GM08714 (cell line): Measurements from ENCODE around the gene HSPA1A.
"Not testable (repeated sequence)": the region's sequence is repeated elsewhere in the genome, so short reads cannot be mapped to it uniquely, and the experiment has no call there.

Source experiments
- H3K4me3 ChIP-seq: fragments of 200-500 bp; sonication (Bioruptor generic); 2 replicates; pipeline ENCODE4 v1.5.1; 2014; ENCODE audit warnings: mild to moderate bottlenecking, low read length, inconsistent platforms
- ZNF274 ChIP-seq: IDR thresholded peaks from 2 replicates; pipeline ENCODE4 v1.6.1; 2012; ENCODE audit warnings: mild to moderate bottlenecking, low read depth, low read length

HSPA1A gene

GRCh38 chr6:31834367-31835250 lies 19.3 kb downstream of the HSPA1A start:
- TF ChIP-seq ZNF274: no peak

DNA sequence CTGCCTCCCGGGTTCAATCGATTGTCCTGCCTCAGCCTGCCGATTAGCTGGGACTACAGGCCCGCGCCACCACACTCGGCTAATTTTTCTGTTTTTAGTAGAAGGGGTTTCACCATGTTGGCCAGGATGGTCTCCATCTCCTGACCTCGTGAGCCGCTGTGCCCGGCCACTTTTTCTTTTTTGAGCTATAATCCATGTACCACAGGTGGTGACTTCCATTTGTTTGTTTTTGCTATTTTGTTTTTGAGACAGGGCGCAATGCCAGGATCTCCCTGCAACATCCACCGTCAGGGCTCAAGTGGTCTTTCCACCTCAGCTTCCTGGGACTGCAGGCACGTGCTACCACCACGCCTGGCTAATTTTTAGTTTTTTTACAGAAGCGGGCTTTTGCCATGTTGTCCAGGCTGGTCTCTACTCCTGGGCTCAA lies 20.7 kb downstream of the HSPA1A start:
- H3K4me3 ChIP-seq: peak overlapping the region; percentile 98
- TF ChIP-seq ZNF274: no peak

More at GRCh38 chr6:31834367-31835250, 19.3 kb downstream of the HSPA1A start:
- H3K4me3 ChIP-seq: peak overlapping the region; percentile 98

GRCh38 chr6:31836474-31837368 lies 21.4 kb downstream of the HSPA1A start:
- no peak for TF ChIP-seq ZNF274

GRCh38 chr6:31837369-31838113 lies 22.2 kb downstream of the HSPA1A start:
- no peak for TF ChIP-seq ZNF274
- H3K4me3 ChIP-seq: peak overlapping the region; percentile 98

More at GRCh38 chr6:31836474-31837368, 21.4 kb downstream of the HSPA1A start:
- H3K4me3 ChIP-seq: peak overlapping the region; percentile 98

DNA sequence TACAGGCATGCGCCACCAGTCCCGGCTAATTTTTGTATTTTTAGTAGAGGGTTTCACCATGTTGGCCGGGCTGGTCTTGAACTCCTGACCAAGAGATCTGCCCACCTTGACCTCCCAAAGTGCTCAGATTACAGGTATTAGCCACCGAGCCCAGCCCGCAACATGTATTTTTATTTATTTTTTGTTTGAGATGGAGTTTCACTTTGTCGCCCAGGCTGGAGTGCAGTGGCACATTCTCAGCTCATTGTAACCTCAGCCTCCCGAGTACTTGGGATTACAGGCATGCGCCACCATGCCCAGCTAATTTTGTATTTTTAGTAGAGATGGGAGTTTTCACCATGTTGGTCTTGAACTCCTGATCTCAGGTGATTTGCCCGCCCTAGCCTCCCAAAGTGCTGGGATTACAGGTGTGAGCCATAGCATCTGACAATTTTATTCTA lies 22.8 kb downstream of the HSPA1A start:
- H3K4me3 ChIP-seq: peak overlapping the region; percentile 98

- peak overlapping the region; percentile 98; the same call in 1 of the 2 replicates for H3K4me3 ChIP-seq
Measured at GRCh38 chr6:31838968-31839367, 23.6 kb downstream of the HSPA1A start.

GRCh38 chr6:31839779-31840126 lies 24.4 kb downstream of the HSPA1A start:
- H3K4me3 ChIP-seq: not testable (repeated sequence)

More at GRCh38 chr6:31838968-31839367, 23.6 kb downstream of the HSPA1A start:
- TF ChIP-seq ZNF274: no peak

DNA sequence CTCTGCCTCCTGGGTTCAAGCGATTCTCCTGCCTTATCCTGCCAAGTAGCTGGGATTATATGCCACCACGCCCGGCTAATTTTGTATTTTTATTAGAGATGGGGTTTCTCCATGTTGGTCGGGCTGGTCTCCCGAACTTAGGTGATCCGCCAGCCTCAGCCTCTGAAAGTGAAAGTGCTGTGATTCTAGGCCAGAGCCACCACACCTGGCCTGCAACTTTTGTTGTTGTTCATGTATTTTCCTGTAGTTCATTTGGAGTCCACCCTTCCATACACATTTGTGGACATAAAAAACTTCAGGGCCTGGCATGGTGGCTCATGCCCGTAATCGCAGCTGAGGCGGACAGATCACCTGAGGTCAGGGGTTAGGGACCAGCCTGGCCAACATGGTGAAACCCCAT lies 26.7 kb downstream of the HSPA1A start:
- H3K4me3 ChIP-seq: no peak overlapping the region
- TF ChIP-seq ZNF274: no peak

GRCh38 chr6:31844507-31844906 lies 29.2 kb downstream of the HSPA1A start:
- H3K4me3 ChIP-seq: no peak overlapping the region
- no peak for TF ChIP-seq ZNF274

DNA sequence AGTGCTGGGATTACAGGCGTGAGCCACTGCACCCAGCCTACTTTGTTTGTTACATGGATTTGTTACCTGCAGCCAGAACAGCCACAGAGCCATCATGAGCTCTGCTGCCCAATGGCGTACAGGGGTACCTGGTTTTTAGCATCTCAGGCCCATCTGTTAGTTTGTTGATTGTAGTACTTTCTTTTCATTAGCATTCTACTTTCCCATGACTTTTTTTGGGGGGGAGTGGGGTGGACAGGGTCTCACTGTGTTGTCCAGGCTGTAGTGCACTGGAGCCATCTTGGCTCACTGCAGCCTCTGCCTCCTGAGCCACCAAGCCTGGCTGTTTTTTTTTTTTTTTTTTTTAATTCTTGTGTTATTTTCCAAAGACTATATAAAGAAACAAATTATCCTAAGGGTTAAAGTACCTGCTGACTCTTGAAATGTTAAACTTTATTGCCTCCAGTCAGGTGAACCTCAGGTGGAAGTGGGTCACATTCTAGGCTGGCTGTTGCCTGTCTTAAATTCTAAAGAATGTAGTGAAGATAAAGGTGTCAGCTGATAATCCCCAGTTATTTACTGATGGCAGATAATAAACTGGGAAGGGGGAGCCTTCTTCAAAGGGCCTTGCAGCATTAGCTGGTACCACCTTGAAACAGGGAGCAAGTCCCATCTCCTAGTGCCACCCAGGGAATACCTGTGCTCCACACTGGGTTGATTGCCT lies 32.1 kb downstream of the HSPA1A start:
- H3K4me3 ChIP-seq: no peak overlapping the region
- no peak for TF ChIP-seq ZNF274

GRCh38 chr6:31850765-31851484 lies 35.6 kb downstream of the HSPA1A start:
- TF ChIP-seq ZNF274: no peak
- no peak overlapping the region for H3K4me3 ChIP-seq

- no peak overlapping the region; the same call in 1 of the 2 replicates for H3K4me3 ChIP-seq
- no peak for TF ChIP-seq ZNF274
Measured at GRCh38 chr6:31851485-31851832, 36.1 kb downstream of the HSPA1A start.

DNA sequence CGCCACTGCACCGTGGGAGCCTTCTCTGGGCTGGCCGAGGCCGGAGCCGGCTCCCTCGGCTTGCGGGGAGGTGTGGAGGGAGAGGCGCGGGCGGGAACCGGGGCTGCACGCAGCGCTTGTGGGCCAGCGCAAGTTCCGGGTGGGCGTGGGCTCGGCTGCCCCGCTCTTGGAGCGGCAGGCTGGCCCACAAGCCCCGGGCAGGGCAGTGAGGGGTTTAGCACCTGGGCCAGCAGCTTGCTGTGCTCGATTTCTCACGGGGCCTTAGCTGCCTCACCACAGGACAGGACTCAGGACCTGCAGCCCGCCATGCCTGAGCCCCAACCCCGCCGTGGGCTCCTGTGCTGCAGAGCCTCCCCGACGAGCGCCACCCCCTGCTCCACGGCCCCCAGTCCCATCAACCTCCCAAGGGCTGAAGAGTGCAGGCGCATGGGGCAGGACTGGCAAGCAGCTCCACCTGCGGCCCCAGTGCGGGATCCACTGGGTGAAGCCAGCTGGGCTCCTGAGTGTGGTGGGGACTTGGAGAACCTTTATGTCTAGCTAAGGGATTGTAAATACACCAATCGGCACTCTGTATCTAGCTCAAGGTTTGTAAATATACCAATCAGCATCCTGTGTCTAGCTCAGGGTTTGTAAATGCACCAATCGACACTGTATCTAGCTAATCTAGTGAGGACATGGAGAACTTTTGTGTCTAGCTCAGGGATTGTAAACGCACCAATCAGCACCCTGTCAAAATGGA lies 36.8 kb downstream of the HSPA1A start:
- not testable (repeated sequence) for H3K4me3 ChIP-seq

DNA sequence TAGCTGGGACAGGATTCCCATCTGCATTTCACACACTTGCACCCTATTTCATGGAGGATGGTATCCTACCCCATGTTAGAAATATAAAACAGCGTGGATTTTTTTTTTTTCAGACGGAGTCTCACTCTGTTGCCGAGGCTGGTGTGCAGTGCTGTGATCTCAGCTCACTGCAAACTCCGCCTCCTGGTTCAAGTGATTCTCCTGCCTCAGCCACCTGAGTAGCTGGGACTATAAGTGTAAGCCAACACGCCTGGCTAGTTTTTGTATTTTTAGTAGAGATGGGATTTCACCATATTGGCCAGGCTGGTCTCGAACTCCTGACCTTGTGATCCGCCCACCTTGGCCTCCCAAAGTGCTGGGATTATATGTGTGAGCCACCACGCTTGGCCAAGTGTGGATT lies 42.4 kb downstream of the HSPA1A start:
- not testable (repeated sequence) for H3K4me3 ChIP-seq
